A549 (cell line): ENCODE measurements around the gene FUOM. TPM values are rescaled to one million over a fixed set of nuclear protein-coding genes. Genes with fewer than 3 reads are reported as not detected.

Experiments
- ATAC-seq, 2 experiments: fragments of 200-7000 bp in 1 of 2; fragments of >200 bp in 1 of 2; cut with Nextera tagmentation in 1 of 2; cut with Tn5 transposase in 1 of 2; 3 replicates each; pipeline versions ENCODE4 v1.8.0 to v1.9.1; 2018 to 2020; ENCODE audit warnings: mild to moderate bottlenecking in 1 of 2, moderate library complexity in 1 of 2
- CTCF ChIA-PET: fragments of 300-600 bp; sonication (Branson Sonifier 250); formaldehyde crosslinking; extraction: SDS; loops from one replicate; lab custom pipeline; 2021; ENCODE audit warnings: antibody characterized with exemption, inconsistent platforms; lab: Yijun Ruan, JAX
- POLR2A ChIA-PET: fragments of 350-600 bp; formaldehyde crosslinking; extraction: SDS; loops from one replicate; lab custom pipeline; 2021; ENCODE audit warnings: antibody characterized with exemption, inconsistent platforms; lab: Yijun Ruan, JAX
- DNase-seq, 2 experiments: peaks; one replicate each; pipeline versions ENCODE4 v3.0.0 to v3.0.0-alpha.2; 2011 to 2016; ENCODE audit warnings: low read depth in 1 of 2, low spot score in 1 of 2
- FAIRE-seq: peaks from 2 replicates; lab custom pipeline; 2011; peaks lifted over from hg19 to GRCh38; lab: Jason Lieb, UNC
- H3K27ac ChIP-seq, 2 experiments: fragments of >200 bp; sonication (Bioruptor Twin); formaldehyde crosslinking; 3 replicates each; pipeline ENCODE4 v1.5.1; 2016 to 2017
- H3K4me1 ChIP-seq: fragments of >200 bp; sonication (Bioruptor Twin); formaldehyde crosslinking; 3 replicates; pipeline ENCODE4 v1.6.1; 2016
- H3K4me2 ChIP-seq: fragments of >200 bp; sonication (Bioruptor Twin); formaldehyde crosslinking; 3 replicates; pipeline ENCODE4 v1.6.1; 2016
- H3K4me3 ChIP-seq: fragments of >200 bp; sonication (Bioruptor Twin); formaldehyde crosslinking; 3 replicates; pipeline ENCODE4 v1.5.1; 2016
- H3K9me3 ChIP-seq: fragments of >200 bp; sonication (Bioruptor Twin); formaldehyde crosslinking; 3 replicates; pipeline ENCODE4 v1.6.1; 2016
- BCL3 ChIP-seq: fragments of >200 bp; sonication (Bioruptor Twin); formaldehyde crosslinking; IDR thresholded peaks from 3 replicates; pipeline ENCODE4 v1.6.1; 2016
- CBX2 ChIP-seq: fragments of 200-600 bp; sonication (generic); IDR thresholded peaks from 2 replicates; pipeline ENCODE4 v1.6.1; 2016; ENCODE audit warnings: low read depth, mild to moderate bottlenecking, borderline replicate concordance
- CTCF ChIP-seq: fragments of >200 bp; sonication (Bioruptor Twin); formaldehyde crosslinking; IDR thresholded peaks from 3 replicates; pipeline ENCODE4 v1.5.1; 2016
- EHF ChIP-seq: fragments of 250-450 bp; sonication (Bioruptor Pico); IDR thresholded peaks from 2 replicates; pipeline ENCODE4 v1.5.0; 2020; ENCODE audit warnings: mild to moderate bottlenecking
- ELK1 ChIP-seq: fragments of 150-350 bp; IDR thresholded peaks from 2 replicates; pipeline ENCODE4 v1.6.1; 2014; ENCODE audit warnings: low read depth, mild to moderate bottlenecking, low read length
- ESRRA ChIP-seq: fragments of 150-350 bp; IDR thresholded peaks from 2 replicates; pipeline ENCODE4 v1.6.1; 2014; ENCODE audit warnings: mild to moderate bottlenecking, low read length, borderline replicate concordance
- FOSL2 ChIP-seq, 2 experiments: fragments of 450-650 bp in 1 of 2; fragments of >200 bp in 1 of 2; sonication (Bioruptor Twin) in 1 of 2; formaldehyde crosslinking; IDR thresholded peaks; 2 replicates each; pipeline versions ENCODE4 v1.5.0 to v1.6.1; 2016 to 2020; ENCODE audit warnings: mild to moderate bottlenecking in 1 of 2, moderate library complexity in 1 of 2
- HDAC2 ChIP-seq: fragments of 200-600 bp; sonication (generic); IDR thresholded peaks from 2 replicates; pipeline ENCODE4 v1.6.1; 2016
- HEYL ChIP-seq: fragments of 250-450 bp; sonication (Bioruptor Pico); IDR thresholded peaks from 2 replicates; pipeline ENCODE4 v1.8.0; 2021; ENCODE audit warnings: mild to moderate bottlenecking, moderate library complexity
- HOXB13 ChIP-seq: fragments of 250-450 bp; sonication (Bioruptor Pico); IDR thresholded peaks from 2 replicates; pipeline ENCODE4 v1.5.0; 2020; ENCODE audit warnings: low read depth, mild to moderate bottlenecking, moderate library complexity
- JUN ChIP-seq, 2 experiments: fragments of >200 bp; sonication (Bioruptor Twin); formaldehyde crosslinking; IDR thresholded peaks; 2 replicates in 1 of 2; 3 replicates in 1 of 2; pipeline ENCODE4 v1.6.1; 2016 to 2017
- KDM1A ChIP-seq: fragments of 200-600 bp; sonication (generic); IDR thresholded peaks from 2 replicates; pipeline ENCODE4 v1.6.1; 2016; ENCODE audit warnings: low read depth, mild to moderate bottlenecking
- MAFK ChIP-seq: fragments of 450-650 bp; IDR thresholded peaks from 2 replicates; pipeline ENCODE4 v1.6.1; 2014; ENCODE audit not compliant: partially characterized antibody
- NR3C1 ChIP-seq: fragments of >200 bp; sonication (Bioruptor Twin); formaldehyde crosslinking; IDR thresholded peaks from 3 replicates; pipeline ENCODE4 v1.6.1; 2017
- PHF8 ChIP-seq: fragments of 200-600 bp; sonication (generic); IDR thresholded peaks from 2 replicates; pipeline ENCODE4 v1.6.1; 2016; ENCODE audit warnings: low read depth, mild to moderate bottlenecking, antibody characterized with exemption, moderate library complexity, borderline replicate concordance
- RAD21 ChIP-seq, 2 experiments: fragments of >200 bp in 1 of 2; sonication (Bioruptor Twin) in 1 of 2; formaldehyde crosslinking in 1 of 2; IDR thresholded peaks in 1 of 2; conservative IDR thresholded peaks in 1 of 2; 2 replicates in 1 of 2; 3 replicates in 1 of 2; pipeline ENCODE4 v1.6.1; 2012 to 2018; ENCODE audit warnings: inconsistent platforms in 1 of 2
- RNF2 ChIP-seq: fragments of 200-600 bp; sonication (generic); IDR thresholded peaks from 2 replicates; pipeline ENCODE4 v1.6.1; 2016; ENCODE audit warnings: low read depth, mild to moderate bottlenecking, antibody characterized with exemption, moderate library complexity, borderline replicate concordance
- SREBF2 ChIP-seq: fragments of 450-650 bp; IDR thresholded peaks from 2 replicates; pipeline ENCODE4 v1.6.1; 2014; ENCODE audit warnings: mild to moderate bottlenecking, moderate library complexity
- ZNF302 ChIP-seq: fragments of 250-450 bp; sonication (Bioruptor Pico); IDR thresholded peaks from 2 replicates; pipeline ENCODE4 v1.9.0; 2021; ENCODE audit warnings: inconsistent platforms, mild to moderate bottlenecking, moderate library complexity
- WGBS: methylation state at CpG from one replicate; pipeline ENCODE4 v1.1.6; 2017; ENCODE audit errors: missing lambda C conversion rate; 5-methylcytosine and 5-hydroxymethylcytosine counted together
- polyA plus RNA-seq, 4 experiments: library from polyadenylated mRNA; depleted of rRNA in 3 of 4; stranded (reverse); fragments of >200 nt; fragmentation: RNase III in 1 of 4; extraction: RNeasy Plus Mini Kit Qiagen cat#74134 plus additional on column Dnase treatment in 1 of 4; gene quantifications; 2 replicates in 3 of 4; 3 replicates in 1 of 4; pipeline ENCODE4 v1.2.3, GENCODE V29; 2011 to 2017
- small RNA-seq, 6 experiments: library from RNA; depleted of rRNA; stranded (forward); fragments of <200 nt; gene quantifications; one replicate each; pipeline ENCODE3, GENCODE V24; 2012
- TF ChIP-seq, protein P1 (sequence below): IDR thresholded peaks from 2 replicates; pipeline ENCODE4 v1.6.1; 2012

Gene FUOM
- polyA plus RNA-seq, 2 of the 4 experiments (the other 2 are of a cell fraction) = 6.8 to 8.1 TPM

- no peak for FAIRE-seq
- Histone ChIP-seq H3K4me3 (no peak overlapping the region), H3K9me3 (no peaks in the 10 kb centered on the region), H3K4me2 (no peak overlapping the region), H3K4me1 (peaks cover 14% of the 10 kb centered on the region), H3K27ac (no peak overlapping the region)
- WGBS = 97% methylated on average over 5 of the region's 5 CpGs
- POLR2A ChIA-PET = no interaction called here
- TF ChIP-seq, protein P1, sequence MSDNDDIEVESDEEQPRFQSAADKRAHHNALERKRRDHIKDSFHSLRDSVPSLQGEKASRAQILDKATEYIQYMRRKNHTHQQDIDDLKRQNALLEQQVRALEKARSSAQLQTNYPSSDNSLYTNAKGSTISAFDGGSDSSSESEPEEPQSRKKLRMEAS = no peak
- TF ChIP-seq CBX2 (no peak), ELK1 (no peak), JUN (IDR thresholded peaks at IDR 0.05) (no peak), ESRRA (no peak), SREBF2 (no peak), HEYL (CRISPR knock-in tag) (no peak), CTCF (no peak), ZNF302 (no peak), KDM1A (no peak), PHF8 (no peak), MAFK (no peak), EHF (no peak), HOXB13 (CRISPR knock-in tag) (no peak), RAD21 (conservative IDR thresholded peaks at IDR 0.05 in 1 of 2, IDR thresholded peaks at IDR 0.05 in 1 of 2) (no peak), HDAC2 (no peak), BCL3 (no peak), RNF2 (no peak), NR3C1 (no peak), FOSL2 (IDR thresholded peaks at IDR 0.05) (no peak), FOSL2 (CRISPR knock-in tag; IDR thresholded peaks at IDR 0.05) (no peak)
- TF ChIP-seq, all 56 proteins: peak for 0
- ATAC-seq = no peak
- DNase-seq = no peak
- CTCF ChIA-PET = interaction anchor here (0.7 to 2.9 kb wide), 8 partner anchors 10 to 48 kb away, joined by 3 to 22 read pairs (median 9); no protein-coding TSS in a partner anchor
Observed at GRCh38 chr10:133306097-133306476, 51.7 kb downstream of the FUOM start.

Small RNA genes lying within 50 kb of the gene (small RNA-seq; reads per million reads assigned to genes)
- gene AL360181.4 (0 reads per million in 6 experiments), gene BANF1P2 (0 reads per million in 6 experiments), gene MIR3944 (0 to 6.0 (median 0) reads per million in 6 experiments)

Other genes starting within 250 kb of the FUOM start
- 0.63 and 0.65 TPM in 2 replicates for gene KNDC1, start 197.8 kb downstream of the FUOM start, polyA plus RNA-seq (2011; rRNA removed)
- gene KNDC1, start 197.8 kb downstream of the FUOM start, polyA plus RNA-seq (2017; fragmentation: RNase III; extraction: RNeasy Plus Mini Kit Qiagen cat#74134 plus additional on column Dnase treatment) = 0.49 to 0.73 TPM (median 0.56 TPM) in 3 replicates
- gene UTF1, start 127.8 kb downstream of the FUOM start, polyA plus RNA-seq (2011; rRNA removed) = not detected in 2 replicates
- not detected in 3 replicates for gene UTF1, start 127.8 kb downstream of the FUOM start, polyA plus RNA-seq (2017; fragmentation: RNase III; extraction: RNeasy Plus Mini Kit Qiagen cat#74134 plus additional on column Dnase treatment)
- not detected in 2 replicates for gene VENTX, start 120.2 kb downstream of the FUOM start, polyA plus RNA-seq (2011; rRNA removed)
- gene VENTX, start 120.2 kb downstream of the FUOM start, polyA plus RNA-seq (2017; fragmentation: RNase III; extraction: RNeasy Plus Mini Kit Qiagen cat#74134 plus additional on column Dnase treatment) = not detected in 3 replicates
- 1.4 TPM in 2 replicates for gene ADAM8, start 81.2 kb downstream of the FUOM start, polyA plus RNA-seq (2011; rRNA removed)
- gene ADAM8, start 81.2 kb downstream of the FUOM start, polyA plus RNA-seq (2017; fragmentation: RNase III; extraction: RNeasy Plus Mini Kit Qiagen cat#74134 plus additional on column Dnase treatment) = 4.1 to 5.2 TPM (median 4.4 TPM) in 3 replicates
- gene TUBGCP2, start 49.1 kb downstream of the FUOM start, polyA plus RNA-seq (2011; rRNA removed) = 44.5 and 44.9 TPM in 2 replicates
- 32.5 to 35.0 TPM (median 33.6 TPM) in 3 replicates for gene TUBGCP2, start 49.1 kb downstream of the FUOM start, polyA plus RNA-seq (2017; fragmentation: RNase III; extraction: RNeasy Plus Mini Kit Qiagen cat#74134 plus additional on column Dnase treatment)
- gene ZNF511, start 49.1 kb downstream of the FUOM start, polyA plus RNA-seq (2011; rRNA removed) = 39.4 and 40.2 TPM in 2 replicates
- 41.1 to 43.6 TPM (median 41.7 TPM) in 3 replicates for gene ZNF511, start 49.1 kb downstream of the FUOM start, polyA plus RNA-seq (2017; fragmentation: RNase III; extraction: RNeasy Plus Mini Kit Qiagen cat#74134 plus additional on column Dnase treatment)
- 0.28 and 0.30 TPM in 2 replicates for gene CALY, start 21.1 kb downstream of the FUOM start, polyA plus RNA-seq (2011; rRNA removed)
- 0.63 to 0.89 TPM (median 0.73 TPM) in 3 replicates for gene CALY, start 21.1 kb downstream of the FUOM start, polyA plus RNA-seq (2017; fragmentation: RNase III; extraction: RNeasy Plus Mini Kit Qiagen cat#74134 plus additional on column Dnase treatment)
- gene PRAP1, start 10.6 kb downstream of the FUOM start, polyA plus RNA-seq (2011; rRNA removed) = 0.13 TPM in 1 of 2 replicates, not detected in the other
- not detected in 3 replicates for gene PRAP1, start 10.6 kb downstream of the FUOM start, polyA plus RNA-seq (2017; fragmentation: RNase III; extraction: RNeasy Plus Mini Kit Qiagen cat#74134 plus additional on column Dnase treatment)
- 54.6 and 66.7 TPM in 2 replicates for gene ECHS1, start 15.3 kb upstream of the FUOM start, polyA plus RNA-seq (2011; rRNA removed)
- gene ECHS1, start 15.3 kb upstream of the FUOM start, polyA plus RNA-seq (2017; fragmentation: RNase III; extraction: RNeasy Plus Mini Kit Qiagen cat#74134 plus additional on column Dnase treatment) = 132 to 138 TPM (median 133 TPM) in 3 replicates
- gene PAOX, start 21.2 kb upstream of the FUOM start, polyA plus RNA-seq (2011; rRNA removed) = 1.6 and 1.8 TPM in 2 replicates
- gene PAOX, start 21.2 kb upstream of the FUOM start, polyA plus RNA-seq (2017; fragmentation: RNase III; extraction: RNeasy Plus Mini Kit Qiagen cat#74134 plus additional on column Dnase treatment) = 1.8 to 2.8 TPM (median 2.3 TPM) in 3 replicates
- 65.6 and 67.2 TPM in 2 replicates for gene MTG1, start 36.1 kb upstream of the FUOM start, polyA plus RNA-seq (2011; rRNA removed)
- 57.1 to 62.2 TPM (median 60.3 TPM) in 3 replicates for gene MTG1, start 36.1 kb upstream of the FUOM start, polyA plus RNA-seq (2017; fragmentation: RNase III; extraction: RNeasy Plus Mini Kit Qiagen cat#74134 plus additional on column Dnase treatment)
- gene SPRN, start 66.6 kb upstream of the FUOM start, polyA plus RNA-seq (2011; rRNA removed) = 0.06 and 0.08 TPM in 2 replicates
- 0.15 to 0.18 TPM (median 0.16 TPM) in 3 replicates for gene SPRN, start 66.6 kb upstream of the FUOM start, polyA plus RNA-seq (2017; fragmentation: RNase III; extraction: RNeasy Plus Mini Kit Qiagen cat#74134 plus additional on column Dnase treatment)
- gene SCART1, start 95.9 kb upstream of the FUOM start, polyA plus RNA-seq (2011; rRNA removed) = 0.45 and 0.96 TPM in 2 replicates
- 0.32 to 0.42 TPM (median 0.37 TPM) in 3 replicates for gene SCART1, start 95.9 kb upstream of the FUOM start, polyA plus RNA-seq (2017; fragmentation: RNase III; extraction: RNeasy Plus Mini Kit Qiagen cat#74134 plus additional on column Dnase treatment)
- gene CYP2E1, start 169.3 kb upstream of the FUOM start, polyA plus RNA-seq (2011; rRNA removed) = 0.75 and 0.93 TPM in 2 replicates
- gene CYP2E1, start 169.3 kb upstream of the FUOM start, polyA plus RNA-seq (2017; fragmentation: RNase III; extraction: RNeasy Plus Mini Kit Qiagen cat#74134 plus additional on column Dnase treatment) = 0.14 to 0.21 TPM (median 0.17 TPM) in 3 replicates
- not detected in 2 replicates for gene SYCE1, start 207.6 kb upstream of the FUOM start, polyA plus RNA-seq (2011; rRNA removed)
- not detected in 3 replicates for gene SYCE1, start 207.6 kb upstream of the FUOM start, polyA plus RNA-seq (2017; fragmentation: RNase III; extraction: RNeasy Plus Mini Kit Qiagen cat#74134 plus additional on column Dnase treatment)